ENCODE results near the gene PEX26. TPM values are rescaled to one million over a fixed set of nuclear protein-coding genes. Genes with fewer than 3 reads are reported as not detected.
A peak's percentile ranks its signal among the peaks of the same experiment; 100 is the strongest.

PEX26 gene
- total and polyA plus RNA-seq, 2 of the 13 experiments (the other 11 are each of a cell fraction or from before 2014, with no cell fraction given), result 10.6 to 25.1 TPM

DNA sequence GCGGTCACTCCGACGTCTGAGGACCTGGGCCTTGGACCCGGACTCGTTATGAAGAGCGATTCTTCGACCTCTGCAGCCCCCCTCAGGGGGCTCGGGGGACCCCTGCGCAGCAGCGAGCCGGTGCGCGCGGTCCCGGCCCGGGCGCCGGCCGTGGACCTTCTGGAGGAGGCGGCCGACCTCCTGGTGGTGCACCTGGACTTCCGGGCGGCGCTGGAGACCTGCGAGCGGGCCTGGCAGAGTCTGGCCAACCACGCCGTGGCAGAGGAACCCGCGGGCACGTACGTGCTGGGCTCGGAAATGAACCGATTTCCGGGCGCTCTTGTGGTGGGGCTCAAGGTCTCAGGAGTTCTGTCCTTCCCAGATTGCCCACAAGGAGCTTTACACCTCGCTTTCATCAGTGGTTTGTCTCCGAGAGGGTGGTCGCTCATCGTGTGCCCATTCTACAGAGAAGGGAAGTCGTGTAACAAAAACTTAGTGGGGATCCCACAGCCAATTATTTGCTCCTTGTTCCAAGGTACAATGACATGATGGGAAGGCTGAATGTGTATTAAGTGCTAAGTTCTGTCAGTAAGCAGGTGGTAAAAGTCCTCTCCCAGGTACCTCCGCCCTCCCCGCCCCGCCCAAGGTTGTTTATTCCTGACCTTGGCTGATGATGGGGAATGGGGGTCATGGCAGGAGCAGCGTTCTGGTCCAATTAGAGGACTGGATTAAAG is 695 bp downstream of the PEX26 start (continued):
- TF ChIP-seq ZNF788 (CRISPR knock-in tag; IDR thresholded peaks at IDR 0.05; ENCODE audit: borderline replicate concordance), result 0 out of 2 replicates have a peak, but pooled peaks have one; percentile 37
- TF ChIP-seq, protein P1, sequence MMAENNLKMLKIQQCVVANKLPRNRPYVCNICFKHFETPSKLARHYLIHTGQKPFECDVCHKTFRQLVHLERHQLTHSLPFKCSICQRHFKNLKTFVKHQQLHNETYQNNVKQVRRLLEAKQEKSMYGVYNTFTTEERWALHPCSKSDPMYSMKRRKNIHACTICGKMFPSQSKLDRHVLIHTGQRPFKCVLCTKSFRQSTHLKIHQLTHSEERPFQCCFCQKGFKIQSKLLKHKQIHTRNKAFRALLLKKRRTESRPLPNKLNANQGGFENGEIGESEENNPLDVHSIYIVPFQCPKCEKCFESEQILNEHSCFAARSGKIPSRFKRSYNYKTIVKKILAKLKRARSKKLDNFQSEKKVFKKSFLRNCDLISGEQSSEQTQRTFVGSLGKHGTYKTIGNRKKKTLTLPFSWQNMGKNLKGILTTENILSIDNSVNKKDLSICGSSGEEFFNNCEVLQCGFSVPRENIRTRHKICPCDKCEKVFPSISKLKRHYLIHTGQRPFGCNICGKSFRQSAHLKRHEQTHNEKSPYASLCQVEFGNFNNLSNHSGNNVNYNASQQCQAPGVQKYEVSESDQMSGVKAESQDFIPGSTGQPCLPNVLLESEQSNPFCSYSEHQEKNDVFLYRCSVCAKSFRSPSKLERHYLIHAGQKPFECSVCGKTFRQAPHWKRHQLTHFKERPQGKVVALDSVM (CRISPR knock-in tag; IDR thresholded peaks at IDR 0.05), result peak; percentile 4; the same call in 1 of the 2 replicates
- TF ChIP-seq ZNF569 (CRISPR knock-in tag; IDR thresholded peaks at IDR 0.05; ENCODE audit: borderline replicate concordance), result no peak

DNA sequence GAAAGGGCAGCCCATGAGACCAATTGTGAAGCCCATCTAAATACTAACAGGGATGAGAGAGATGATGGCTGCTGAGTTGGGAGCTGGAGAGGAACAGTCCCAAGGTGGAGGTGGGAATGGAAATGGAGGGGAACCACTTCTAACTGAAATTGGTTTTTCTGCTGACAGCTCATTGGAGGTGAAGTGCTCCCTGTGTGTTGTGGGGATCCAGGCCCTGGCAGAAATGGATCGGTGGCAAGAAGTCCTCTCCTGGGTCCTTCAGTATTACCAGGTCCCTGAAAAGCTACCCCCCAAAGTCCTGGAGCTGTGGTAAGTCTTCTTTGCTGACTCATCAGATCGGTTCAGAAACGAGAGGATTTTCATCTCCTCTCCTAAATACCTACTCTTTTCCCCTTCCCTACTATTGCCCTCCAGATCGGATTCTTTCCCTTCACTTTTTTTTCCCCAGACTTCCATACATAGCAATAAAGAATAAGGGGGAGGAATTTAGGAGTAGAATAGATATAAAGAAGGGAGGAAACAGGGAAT is 2.0 kb downstream of the PEX26 start:
- CTCF ChIA-PET (ENCODE audit: low intra/inter-chr PET ratio, low total read pairs), result no interaction called here

More for the DNA sequence above, 2.0 kb downstream of the PEX26 start:
- Histone ChIP-seq H2AFZ (ENCODE audit: low read length) (no peak overlapping the region), H3K27me3 (ENCODE audit: control insufficient read depth in 1 of 2, insufficient read depth in 2 of 2, low read length in 2 of 2) (no peaks in the 10 kb centered on the region; a peak in 1 of 5 replicates), H3K4me2 (ENCODE audit: low read depth, low read length) (peak overlapping the region; percentile 88), H3K4me3 (replicated peaks in 1 of 3; ENCODE audit: insufficient read depth in 1 of 3, low read depth in 2 of 3, low read length in 3 of 3) (no peak overlapping the region), H3K79me2 (ENCODE audit: insufficient read depth, low read length) (peaks cover 29% of the 10 kb centered on the region), H3K36me3 (replicated peaks in 1 of 2; ENCODE audit: control insufficient read depth in 1 of 2, insufficient read depth in 2 of 2, low read length in 2 of 2) (peaks cover 12 to 38% of the 10 kb centered on the region in 2 experiments), H3K27ac (ENCODE audit: extremely low read length, insufficient read depth, low read length) (no peak overlapping the region), H3K9ac (ENCODE audit: insufficient read depth, low read depth, low read length) (peak overlapping the region; percentile 85; the same call in 1 of the 2 replicates), H3K4me1 (ENCODE audit: insufficient read depth, low read length) (peaks cover 32% of the 10 kb centered on the region), H3K9me3 (ENCODE audit: low read length) (no peaks in the 10 kb centered on the region), H4K20me1 (ENCODE audit: insufficient read depth, low read length) (no peaks in the 10 kb centered on the region)
- intact Hi-C loops (cut with micrococcal nuclease; ENCODE audit: unreplicated experiment) (no loop called here), in situ Hi-C loops (cut with HindIII; ENCODE audit: extremely low pct_ligation_motif_present, low pct_unique_long_range_greater_than_20kb) (loop anchor here (5.0 to 10.0 kb wide), 2 partner anchors 165 to 247 kb away; no protein-coding TSS in a partner anchor)
- no peak for FAIRE-seq
- POLR2A ChIA-PET, result interaction anchor here (2.7 to 4.2 kb wide), 2 partner anchors 9 to 11 kb away, joined by 17 to 33 read pairs; no protein-coding TSS in a partner anchor
- 94% methylated on average over 4 of the region's 4 CpGs for WGBS (ENCODE audit: low lambda C conversion rate)
- DNase-seq (ENCODE audit: low spot score), result no peak
- no peak for ATAC-seq
- TF ChIP-seq ZNF234 (CRISPR knock-in tag; conservative IDR thresholded peaks at IDR 0.05), result no peak
- peak; percentile 91 to 97 for TF ChIP-seq MAFK (conservative IDR thresholded peaks at IDR 0.05 in 1 of 2, IDR thresholded peaks at IDR 0.05 in 1 of 2; ENCODE audit: low read length in 2 of 2)
- peak; percentile 94 for TF ChIP-seq MAFF (IDR thresholded peaks at IDR 0.05; ENCODE audit: low read depth, low read length)
- no peak for TF ChIP-seq TAF15 (IDR thresholded peaks at IDR 0.05; ENCODE audit: low read depth, low read length, poor library complexity, severe bottlenecking)
- BruUV-seq (replicated peaks), result no TSS peak
